HG02943 (cell line): Measurements from ENCODE around the gene TAS2R4.
"Not testable (repeated sequence)": the region's sequence is repeated elsewhere in the genome, so short reads cannot be mapped to it uniquely, and the experiment has no call there.

Experiments
- ATAC-seq: cut with Tn5 transposase; IDR thresholded peaks from one replicate; pipeline ENCODE4 v1.9.1; 2021; ENCODE audit warnings: mild to moderate bottlenecking, low read depth, moderate library complexity; ENCODE audit not compliant: unreplicated experiment

Gene TAS2R4

DNA sequence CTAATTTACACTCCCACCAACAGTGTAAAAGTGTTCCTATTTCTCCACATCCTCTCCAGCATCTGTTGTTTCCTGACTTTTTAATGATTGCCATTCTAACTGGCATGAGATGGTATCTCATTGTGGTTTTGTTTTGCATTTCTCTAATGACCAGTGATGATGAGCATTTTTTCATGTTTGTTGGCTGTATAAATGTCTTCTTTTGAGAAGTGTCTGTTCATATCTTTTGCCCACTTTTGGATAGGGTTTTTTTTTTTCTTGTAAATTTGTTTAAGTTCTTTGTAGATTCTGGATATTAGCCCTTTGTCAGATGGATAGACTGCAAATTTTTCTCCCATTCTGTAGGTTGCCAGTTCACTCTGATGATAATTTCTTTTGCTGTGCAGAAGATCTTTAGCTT lies 46.0 kb downstream of the TAS2R4 start:
- not testable (repeated sequence) for ATAC-seq
